HUDEP-2 (cell line): ENCODE results near the gene TCF4.

Source experiments
- DNase-seq, 76 experiments: peaks; one replicate each; lab custom pipeline; 2025; ENCODE audit not compliant: unreplicated experiment in 76 of 76; lab: John Stamatoyannopoulos, UW

Gene TCF4

DNA sequence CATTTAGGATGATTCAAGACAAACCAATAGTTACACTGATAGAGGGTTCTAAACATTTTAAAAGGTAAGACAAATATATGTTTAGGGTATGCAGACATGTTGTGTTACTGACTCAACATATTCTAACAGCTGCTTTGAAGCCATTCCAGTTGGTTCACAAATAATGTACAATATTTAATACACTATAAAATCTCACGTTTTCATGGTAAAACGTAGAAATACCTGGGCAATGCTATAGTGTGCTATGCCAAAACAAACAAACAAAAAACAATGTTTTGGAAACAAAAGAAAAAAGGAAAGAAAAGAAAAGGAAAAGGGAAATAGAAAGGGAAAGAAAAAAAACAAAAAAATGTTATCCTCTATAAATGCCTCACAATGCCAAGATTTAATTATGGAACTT lies 277.1 kb downstream of the TCF4 start:
- DNase-seq = no peak

DNA sequence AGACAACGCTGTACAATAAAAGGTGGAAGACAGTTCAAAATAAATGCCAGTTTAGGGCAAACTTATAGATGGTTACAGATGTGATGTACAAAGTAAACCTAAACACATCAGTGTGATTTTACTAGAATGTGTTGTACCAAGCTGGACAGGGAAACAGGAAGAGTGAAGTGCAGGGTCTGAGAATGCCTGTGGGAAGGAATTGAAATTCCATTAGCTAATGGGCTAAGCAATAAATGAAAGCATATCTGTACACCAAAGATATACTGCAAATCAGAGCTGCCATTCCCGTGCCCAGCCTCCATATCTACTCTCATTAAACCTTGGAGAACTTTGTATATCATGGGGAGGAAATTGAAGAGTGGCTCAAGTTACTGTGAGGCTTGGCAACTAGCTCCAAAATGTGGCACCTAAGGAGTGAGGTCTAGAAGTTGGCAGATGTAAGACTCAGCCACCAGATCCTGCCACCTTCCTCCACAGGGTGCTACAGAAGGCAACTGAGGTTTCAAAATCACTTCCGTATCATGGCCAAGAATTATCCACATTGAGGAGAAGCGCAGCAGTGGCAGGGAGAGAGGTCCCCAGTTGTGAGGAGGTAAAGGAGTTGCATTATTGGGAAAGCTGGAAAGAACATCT lies 277.8 kb downstream of the TCF4 start:
- no peak for DNase-seq

DNA sequence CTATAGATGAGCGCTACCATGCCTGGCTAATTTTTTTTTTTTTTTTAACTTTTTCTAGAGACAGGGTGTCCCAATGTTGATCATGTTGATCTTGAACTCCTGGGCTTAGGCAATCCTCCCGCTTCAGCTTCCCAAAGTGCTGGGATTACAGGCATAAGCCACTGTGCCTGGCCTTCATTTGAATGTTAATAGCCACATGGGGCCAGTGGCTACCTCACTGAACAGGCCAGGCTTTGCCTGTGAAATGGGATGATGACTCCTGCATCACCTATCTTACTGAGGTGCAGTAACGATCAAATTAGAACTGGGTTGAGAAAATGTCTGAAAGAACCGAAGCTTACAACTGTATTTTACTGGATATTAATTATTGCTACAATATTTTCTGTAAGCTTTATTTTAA lies 278.7 kb downstream of the TCF4 start:
- DNase-seq = no peak

DNA sequence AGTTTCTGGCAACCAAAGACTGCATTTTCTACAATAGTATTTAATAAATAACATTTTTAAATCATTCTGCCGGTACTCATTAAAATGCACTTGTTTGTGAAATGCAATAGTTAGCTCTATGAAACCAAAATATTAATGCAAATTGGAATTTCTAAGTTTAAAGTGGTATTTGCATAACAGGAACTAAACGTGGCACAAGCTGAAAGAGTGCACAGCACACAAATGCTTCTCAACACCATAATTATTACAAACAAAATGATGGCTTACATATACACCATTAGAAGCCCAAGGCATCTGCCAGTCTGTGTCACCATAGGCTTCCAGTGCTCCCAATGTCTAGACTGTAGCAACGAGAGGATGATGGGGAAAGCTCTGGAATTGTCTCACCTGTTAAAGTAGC lies 280.5 kb downstream of the TCF4 start:
- DNase-seq = no peak

DNA sequence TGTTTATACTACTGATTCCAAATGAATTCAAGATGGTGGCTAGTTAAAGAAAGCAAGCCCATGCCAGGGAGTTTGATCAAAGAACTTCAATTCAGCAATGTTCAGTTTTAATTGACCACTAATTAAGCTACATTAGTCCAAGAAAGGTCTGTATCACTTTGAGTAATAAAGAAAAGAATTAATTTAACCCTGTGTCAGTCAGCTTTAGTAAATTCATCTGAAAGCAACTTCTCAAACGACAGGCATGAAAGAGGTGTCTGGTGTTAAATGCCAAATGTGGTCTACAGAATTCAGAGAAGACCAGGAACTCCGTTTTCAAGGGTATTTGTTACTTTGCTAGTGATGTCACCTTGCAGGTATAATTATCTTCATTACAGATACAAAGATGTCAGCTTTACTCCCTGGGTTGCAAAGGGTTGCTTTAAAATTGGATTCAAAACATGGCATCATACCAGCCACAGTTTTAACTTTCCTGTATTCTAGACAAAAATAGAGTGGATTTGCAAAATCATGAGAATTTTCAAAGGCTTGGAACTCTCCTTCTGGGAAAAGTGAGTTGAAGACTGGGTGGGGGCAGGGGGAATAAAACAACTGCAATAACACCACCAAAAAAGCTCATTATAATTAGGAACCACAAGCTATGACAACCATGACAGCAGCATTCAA lies 281.5 kb downstream of the TCF4 start:
- DNase-seq = no peak

DNA sequence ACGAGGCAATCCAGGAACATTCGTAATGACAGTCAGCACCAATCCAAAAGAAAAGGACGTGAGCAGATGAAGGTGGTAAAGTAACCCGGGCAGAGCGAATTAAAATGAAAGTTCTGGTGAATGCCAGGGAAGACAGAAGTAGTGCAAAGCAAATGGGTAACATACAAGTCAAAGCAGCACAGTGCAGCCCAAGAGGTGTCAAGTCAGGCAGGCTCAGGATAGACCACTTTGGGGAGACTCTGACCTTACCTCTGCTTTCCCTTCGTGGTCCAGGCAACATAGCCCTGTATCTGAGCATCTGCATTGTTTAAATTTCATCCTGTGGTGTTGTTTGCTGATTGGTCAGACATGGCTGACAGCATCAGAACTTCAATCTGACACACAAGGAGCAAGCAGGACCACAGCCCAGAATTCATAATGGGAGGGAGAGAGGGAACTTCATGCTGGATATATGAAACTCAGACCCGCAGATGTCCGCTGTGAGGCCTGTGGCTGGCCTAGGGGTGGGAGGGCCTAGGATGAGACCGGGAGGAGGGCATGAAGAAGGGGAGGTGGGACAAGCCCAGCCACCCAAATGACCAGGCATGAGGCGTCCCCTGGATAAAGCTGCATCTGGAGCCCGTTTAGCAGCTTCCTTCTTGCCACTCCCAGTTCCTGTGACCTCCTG lies 285.7 kb downstream of the TCF4 start:
- no peak for DNase-seq

DNA sequence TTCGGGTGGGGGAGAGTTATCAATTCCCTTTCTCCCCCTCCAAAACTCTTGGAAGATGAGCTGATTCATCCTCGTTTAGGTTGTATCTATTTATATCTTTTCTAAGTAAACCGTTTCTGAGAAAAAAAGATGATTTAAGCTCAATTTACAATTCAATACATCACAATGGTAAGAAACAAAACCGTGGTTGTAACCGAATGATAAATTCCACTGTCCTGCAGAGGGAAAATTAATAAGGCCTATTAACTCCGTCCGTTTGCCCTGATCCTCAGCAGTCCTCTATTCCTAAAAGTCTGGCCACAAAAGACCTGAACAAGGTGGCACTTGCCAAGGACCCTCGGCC lies 286.2 kb downstream of the TCF4 start:
- no peak for DNase-seq

DNA sequence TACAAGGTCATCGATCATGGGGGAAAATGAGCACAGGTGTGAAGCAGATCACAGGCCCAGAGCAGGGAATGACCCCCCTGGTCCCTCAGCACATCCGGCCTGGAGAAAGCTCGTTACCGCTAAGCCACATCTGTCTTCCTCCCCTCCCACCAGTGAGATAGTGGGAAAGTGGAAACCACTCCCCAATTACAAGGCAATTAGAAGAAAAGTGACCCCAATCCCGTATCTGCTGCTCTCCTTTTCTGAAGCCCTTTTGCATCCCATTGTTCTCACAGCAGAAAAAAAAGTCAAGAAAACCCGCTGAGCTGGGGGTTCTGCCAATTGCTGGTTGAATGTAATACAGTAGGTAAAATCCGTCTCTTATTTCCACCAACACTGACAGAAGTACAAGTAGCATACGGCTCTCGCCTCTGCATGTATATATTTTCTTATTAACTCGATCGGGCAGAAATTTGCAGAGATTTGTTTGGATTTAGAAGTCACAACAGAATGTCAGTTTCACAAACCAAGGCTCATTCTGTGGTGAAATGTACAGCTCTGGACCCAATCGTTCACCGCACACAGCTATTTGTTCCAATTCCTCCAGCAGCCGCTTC lies 287.0 kb downstream of the TCF4 start:
- no peak for DNase-seq

DNA sequence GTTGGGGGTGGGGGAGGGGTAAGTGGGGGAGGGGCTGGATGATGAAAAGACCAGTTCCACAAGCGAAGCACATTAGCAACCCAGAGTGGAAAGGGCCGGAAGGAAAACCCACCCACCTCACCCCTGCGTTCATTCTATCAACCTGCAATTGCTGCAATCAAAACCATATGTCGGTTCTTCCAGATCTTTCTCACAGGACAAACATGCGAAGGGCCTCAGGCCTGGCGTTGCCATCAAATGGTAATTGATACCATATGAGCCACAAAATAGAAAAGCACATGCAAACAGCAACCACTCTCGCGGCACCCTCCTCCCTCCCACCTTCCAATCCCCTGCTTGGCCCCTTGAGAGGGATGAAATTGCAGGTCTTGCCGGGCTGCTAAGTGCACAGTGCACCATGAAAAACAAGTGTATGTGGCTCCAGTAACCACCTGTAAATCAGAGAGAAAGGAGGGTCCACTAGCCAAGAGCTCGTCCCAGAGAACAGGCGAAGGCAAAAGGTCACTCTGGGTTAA lies 287.5 kb downstream of the TCF4 start:
- DNase-seq = no peak

DNA sequence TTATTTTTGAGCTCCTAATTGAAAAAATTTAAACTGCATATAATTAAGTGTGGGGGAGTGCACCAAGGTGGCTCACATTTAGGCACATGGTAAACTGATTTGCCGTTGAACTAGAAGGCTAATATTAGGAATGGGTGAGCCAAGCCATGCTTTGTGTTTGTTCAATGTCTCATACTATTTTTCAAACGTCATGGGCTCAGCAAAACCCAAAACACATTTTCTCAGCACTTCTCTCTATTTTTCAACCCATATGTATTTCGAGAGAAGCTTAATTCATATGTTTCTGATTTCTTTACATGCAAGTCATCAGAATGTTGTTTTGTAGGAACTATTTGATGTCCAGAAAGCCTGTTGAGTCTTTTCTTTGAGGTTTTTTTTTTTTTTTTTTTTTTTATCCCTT lies 291.2 kb downstream of the TCF4 start:
- DNase-seq = no peak

DNA sequence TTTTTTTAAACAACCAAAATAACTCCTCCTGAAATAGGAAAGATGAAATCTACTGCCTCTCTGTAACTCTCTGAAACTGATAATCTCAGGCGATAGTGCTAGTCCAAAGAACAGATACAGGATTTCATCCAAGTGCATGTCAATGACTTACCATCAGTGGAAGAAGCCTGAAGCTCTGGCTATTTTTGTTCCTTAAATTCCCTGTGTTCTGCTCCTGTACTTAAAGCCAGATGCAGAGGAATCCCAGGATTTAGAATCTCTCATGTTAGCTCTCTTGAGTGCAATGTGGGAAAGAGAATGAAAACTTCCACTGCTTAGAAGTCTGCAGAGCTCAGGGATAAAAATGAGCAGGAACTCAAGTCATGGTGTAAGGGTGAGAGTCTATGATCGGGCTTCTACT lies 291.9 kb downstream of the TCF4 start:
- no peak for DNase-seq

DNA sequence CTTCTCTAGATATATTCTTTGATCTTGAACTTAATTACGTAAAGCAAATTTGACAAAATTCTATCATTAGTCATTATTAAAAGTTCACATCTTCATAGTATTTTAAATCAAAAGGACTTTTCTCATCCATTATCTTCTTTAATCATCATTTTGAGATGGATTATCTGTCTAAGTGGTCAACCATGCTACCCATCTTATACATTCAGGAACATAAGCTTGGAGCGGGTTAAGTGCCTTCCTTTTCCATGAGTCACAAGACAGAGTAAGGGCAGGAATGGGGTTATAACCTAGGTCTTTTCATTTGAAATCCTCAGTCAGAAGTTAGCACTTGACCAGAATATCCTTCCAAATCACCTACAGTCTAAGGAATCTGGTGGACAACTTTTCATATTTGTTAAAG lies 297.1 kb downstream of the TCF4 start:
- DNase-seq = no peak

DNA sequence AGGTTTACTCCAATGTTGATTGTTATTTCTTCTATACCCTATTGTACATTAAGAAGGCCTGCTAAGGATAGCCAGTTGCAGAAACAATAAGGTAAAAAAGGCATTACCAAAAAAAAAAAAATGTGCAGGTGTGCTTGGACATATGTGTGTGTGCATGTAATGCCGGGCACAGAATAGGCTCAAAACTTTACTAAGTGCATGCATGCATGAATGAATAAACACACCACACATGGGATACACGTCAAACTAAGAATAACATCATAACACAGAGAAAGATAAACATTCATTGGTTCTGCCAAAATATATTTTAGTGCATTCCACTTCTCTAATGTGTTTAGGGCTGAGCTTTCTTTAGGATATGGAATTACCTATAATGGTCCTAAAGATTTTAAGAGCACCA lies 298.2 kb downstream of the TCF4 start:
- DNase-seq = no peak

DNA sequence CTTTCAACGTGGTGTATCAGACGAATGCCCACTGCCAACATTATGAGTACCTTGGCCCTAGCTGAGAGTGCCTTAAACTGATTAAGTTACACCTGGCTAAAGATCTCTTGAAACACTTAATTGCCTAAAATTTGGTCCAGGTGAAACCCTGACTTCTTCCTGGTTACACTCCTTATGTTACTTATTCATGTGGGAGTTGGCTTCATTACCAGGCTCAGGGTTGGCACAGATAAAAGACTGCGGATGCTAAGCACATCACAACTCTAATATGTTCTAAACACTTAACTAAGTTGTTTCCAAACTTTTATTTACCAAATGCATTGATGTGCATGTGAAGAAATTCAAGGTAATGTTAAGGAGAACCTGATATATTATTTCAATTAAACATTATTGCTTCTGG lies 298.9 kb downstream of the TCF4 start:
- no peak for DNase-seq

DNA sequence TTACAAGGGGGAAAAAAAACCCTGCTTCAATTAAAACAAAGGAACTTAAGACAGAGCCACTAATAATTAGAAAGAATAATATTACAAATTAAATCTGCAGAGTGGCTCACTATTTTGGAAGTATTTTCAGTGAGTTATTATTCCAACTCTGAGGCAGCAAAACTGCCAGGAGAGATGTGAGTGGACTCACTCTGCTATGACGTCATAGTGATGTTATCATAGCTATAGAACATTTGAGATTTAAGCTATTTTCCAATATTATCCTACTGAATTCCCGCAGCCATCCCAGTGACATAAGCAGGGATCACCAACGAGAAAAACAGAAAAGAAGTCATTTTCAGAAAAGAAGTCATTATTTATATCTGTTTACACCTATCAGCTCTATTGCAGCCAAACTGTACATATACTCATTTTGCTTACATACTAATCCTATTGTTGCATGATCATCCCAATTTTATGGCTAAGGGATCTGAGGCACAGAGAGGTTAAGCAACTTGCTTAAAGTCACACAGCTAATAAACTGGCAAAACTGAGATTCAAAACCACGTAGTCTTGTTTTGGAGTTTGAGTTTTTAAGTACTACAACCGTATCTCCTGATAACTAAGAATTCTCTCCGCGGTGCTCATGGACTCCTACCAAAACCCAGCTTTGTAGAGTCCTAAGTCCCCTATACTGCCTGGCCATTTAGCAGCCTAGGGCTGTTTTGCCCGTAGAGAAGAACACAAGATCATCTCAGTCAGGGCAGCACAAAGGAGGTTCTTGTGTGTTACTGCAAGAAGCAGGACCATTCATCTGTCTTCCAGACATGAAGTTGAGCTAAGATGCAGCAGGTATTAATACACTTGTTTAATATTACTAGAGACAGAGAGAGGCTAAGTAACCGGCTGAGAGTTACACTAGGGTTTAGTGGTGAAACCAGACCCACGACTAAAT lies 299.8 kb downstream of the TCF4 start:
- DNase-seq = no peak

DNA sequence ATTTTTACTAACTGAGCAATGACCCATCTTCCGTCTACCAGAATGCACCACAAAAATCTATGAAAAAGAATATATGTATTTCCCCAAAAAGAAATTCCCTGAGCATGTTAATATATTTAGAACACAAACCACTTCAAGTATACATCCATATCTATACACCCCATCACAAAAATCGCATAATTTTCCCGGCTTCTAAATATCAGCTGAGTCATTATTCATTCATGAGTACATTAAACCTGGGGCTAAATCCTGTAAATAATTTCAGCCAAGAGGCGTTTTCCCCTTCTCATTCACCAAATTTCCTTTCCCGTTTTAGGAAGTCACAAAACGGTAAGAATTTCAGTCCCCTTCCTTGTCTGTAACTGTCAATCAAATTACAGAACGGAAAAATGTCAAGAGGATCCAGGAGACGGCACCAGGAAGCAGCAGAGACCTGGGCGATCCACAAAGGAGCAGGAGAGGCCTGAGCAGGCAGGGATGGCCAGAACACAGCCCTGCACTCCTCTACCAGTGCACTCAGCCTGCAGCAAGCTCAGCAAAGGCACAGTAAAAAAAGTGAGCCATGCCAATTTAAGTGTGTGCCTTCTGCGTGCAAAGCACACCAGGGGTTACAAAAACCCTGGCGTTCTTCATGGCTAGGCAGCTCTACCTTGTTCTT lies 300.7 kb downstream of the TCF4 start:
- DNase-seq = no peak

DNA sequence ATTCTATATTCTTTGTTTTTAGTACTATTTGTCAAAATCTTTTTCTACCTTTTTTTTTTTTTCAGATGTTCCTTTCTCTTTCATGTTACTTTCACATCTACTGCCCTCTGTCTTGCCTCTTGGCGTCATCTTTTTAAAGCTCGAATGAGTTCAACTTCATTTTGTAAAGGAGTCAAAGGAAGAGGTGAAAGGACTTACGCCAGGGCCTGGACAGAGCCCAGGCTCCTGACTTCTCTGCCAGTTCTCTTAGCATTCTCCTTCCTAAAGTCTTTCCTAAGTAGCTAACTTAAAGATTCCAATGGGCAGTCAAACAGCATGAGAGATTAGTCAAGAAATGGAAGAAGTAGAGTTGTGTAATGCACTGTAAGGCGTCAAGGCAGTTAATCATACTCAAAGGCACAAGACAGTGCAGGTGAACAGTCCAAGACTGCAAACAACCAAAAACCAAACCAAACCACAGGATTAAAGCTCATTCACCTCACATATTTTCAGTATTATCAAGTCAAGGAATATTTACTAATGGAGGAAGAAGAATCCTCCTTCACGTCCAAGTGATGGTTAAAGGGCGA lies 301.7 kb downstream of the TCF4 start:
- no peak for DNase-seq

DNA sequence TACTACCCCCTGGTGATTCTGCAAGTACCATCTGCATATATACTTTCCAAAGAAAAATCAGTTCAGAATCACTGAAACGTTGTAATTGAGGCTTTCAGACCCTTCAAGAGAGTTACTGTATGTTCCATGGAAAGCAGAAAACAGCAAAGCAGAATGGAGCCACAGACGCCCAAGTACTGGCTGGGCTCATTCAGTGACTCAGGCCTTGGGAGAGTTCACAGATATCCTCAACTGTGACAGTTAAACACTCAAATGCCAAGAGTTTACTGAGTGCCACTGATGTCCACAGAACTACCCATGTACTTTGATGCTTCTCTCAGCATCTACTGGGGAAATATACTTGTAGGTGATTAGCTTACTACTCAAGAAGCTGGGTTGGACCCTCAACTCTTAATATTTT lies 303.4 kb downstream of the TCF4 start:
- no peak for DNase-seq

DNA sequence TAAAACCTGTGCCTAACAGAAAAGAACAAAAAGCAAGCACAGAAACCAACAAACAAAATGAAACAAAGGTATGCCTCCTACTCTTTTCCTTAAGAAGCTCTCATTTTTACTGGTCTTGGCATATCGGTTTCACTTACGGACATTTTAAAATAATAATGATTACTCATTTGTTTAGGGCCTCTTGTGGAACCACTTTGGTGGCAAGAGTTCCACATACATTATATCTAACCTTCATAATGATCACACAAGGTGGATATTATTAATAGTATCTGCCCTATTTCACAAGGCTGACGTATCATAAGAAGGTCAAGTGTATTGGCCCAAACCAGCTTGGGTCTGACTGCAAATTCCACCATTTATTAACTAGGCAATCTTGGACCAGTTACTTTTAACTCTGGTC lies 304.7 kb downstream of the TCF4 start:
- no peak for DNase-seq

DNA sequence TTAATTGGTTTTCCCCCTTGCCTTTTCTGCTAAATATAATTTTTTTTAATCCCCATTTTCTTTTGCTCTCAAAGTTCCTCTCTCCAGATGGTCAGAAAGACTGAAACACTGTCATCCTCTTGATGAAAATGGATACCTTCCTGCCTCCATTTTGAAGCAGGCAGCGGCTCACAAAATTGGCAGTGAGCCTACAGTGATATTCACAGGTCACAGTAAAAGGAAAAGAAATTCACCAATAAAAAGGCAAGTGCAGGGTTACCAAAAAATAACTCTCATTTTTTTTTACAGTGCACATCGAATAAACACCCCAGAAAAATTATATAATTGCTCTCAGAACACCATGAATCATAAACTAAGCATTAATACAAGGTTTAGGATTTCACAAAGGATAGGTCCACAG lies 307.5 kb downstream of the TCF4 start:
- DNase-seq = no peak
